ENCODE data around the gene FTL. TPM values are rescaled to one million over a fixed set of nuclear protein-coding genes. Genes with fewer than 3 reads are reported as not detected.

FTL gene
- total and polyA plus RNA-seq, 4 experiments from 2014 or later: 1,304 to 4,474 (median 2,454) TPM

GRCh38 chr19:48994035-48994386, 28.9 kb downstream of the FTL start:
- Mint-ChIP-seq H3K36me3 (peaks cover 4 to 15% of the 10 kb centered on the region in 2 donors), H3K4me1 (peaks cover 23 to 56% (median 31%) of the 10 kb centered on the region in 4 donors), H3K4me3 (peak overlapping the region; percentile 90 to 98 (median 96)), H3K27me3 (no peaks in the 10 kb centered on the region), H3K27ac (peak overlapping the region; percentile 84 to 99 (median 98)), H3K9me3 (no peaks in the 10 kb centered on the region)
- CTCF ChIA-PET (ENCODE audit: partially characterized antibody): interaction anchor here (0.7 to 2.4 kb wide), 37 partner anchors 8 to 782 kb away, joined by 3 to 21 read pairs (median 5); partner anchors contain the start of genes BAX, FTL, LIN7B and NUCB1
- Histone ChIP-seq H3K4me3 (ENCODE audit: low read length in 2 of 2) (peak overlapping the region; percentile 80 to 91), H3K27me3 (ENCODE audit: insufficient read depth, low read length) (no peaks in the 10 kb centered on the region), H3K27ac (ENCODE audit: low read depth, low read length) (peak overlapping the region; percentile 82), H3K36me3 (ENCODE audit: insufficient read depth, low read length) (no peaks in the 10 kb centered on the region), H3K4me1 (ENCODE audit: insufficient read depth, low read length) (peaks cover 30% of the 10 kb centered on the region), H3K9me3 (ENCODE audit: control insufficient read depth in 1 of 2, low read length in 2 of 2) (no peaks in the 10 kb centered on the region)
- POLR2A ChIA-PET (ENCODE audit: partially characterized antibody): interaction anchor here (0.7 to 4.1 kb wide), 25 partner anchors 9 to 819 kb away, joined by 3 to 68 read pairs (median 5); partner anchors contain the start of genes BAX, CA11, CGB7 and FTL
- intact Hi-C loops (cut with micrococcal nuclease): loop anchor here (5.0 to 10.0 kb wide), 2 partner anchors 61 to 357 kb away; partner anchors contain the start of genes CGB7 and DBP
- no peak for DNase-seq

DNA sequence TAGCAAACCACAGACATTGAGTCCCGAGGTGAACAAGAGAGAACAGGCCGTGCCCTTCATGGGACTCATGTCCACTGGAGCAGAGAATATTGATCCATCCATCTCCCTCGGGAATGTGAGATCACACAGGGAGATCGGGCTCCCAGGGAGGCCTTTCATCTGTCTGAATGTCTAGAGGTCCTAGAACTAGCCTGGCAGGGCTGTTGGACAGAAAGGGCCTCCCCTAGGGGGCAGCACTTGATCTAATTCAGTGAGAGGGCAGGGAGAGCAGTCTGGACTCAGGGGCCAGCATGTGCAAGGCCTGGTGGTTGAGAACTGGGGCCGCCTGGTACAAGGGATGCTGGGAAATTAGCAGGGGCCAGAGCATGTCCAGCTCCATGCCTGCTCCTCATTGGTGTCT, 32.9 kb downstream of the FTL start:
- H3K36me3 Mint-ChIP-seq: peaks cover 0 to 14% of the 10 kb centered on the region in 2 donors
- no peaks in the 10 kb centered on the region for H3K9me3 Mint-ChIP-seq
- Histone ChIP-seq H3K4me1 (ENCODE audit: insufficient read depth, low read length) (peaks cover 12% of the 10 kb centered on the region), H3K27ac (ENCODE audit: low read depth, low read length) (no peak overlapping the region), H3K27me3 (ENCODE audit: insufficient read depth, low read length) (no peaks in the 10 kb centered on the region), H3K36me3 (ENCODE audit: insufficient read depth, low read length) (no peaks in the 10 kb centered on the region), H3K4me3 (ENCODE audit: low read length in 2 of 2) (no peak overlapping the region), H3K9me3 (ENCODE audit: control insufficient read depth in 1 of 2, low read length in 2 of 2) (no peaks in the 10 kb centered on the region)
- H3K4me3 Mint-ChIP-seq: no peak overlapping the region
- CTCF ChIA-PET (ENCODE audit: partially characterized antibody): interaction anchor here (0.6 to 3.3 kb wide), 14 partner anchors 11 to 201 kb away, joined by 3 to 24 read pairs (median 4); no protein-coding TSS in a partner anchor
- H3K27me3 Mint-ChIP-seq: no peaks in the 10 kb centered on the region
- H3K27ac Mint-ChIP-seq: peak overlapping the region in 3 of 7 donors; percentile 2 to 57 (median 13)
- intact Hi-C loops (cut with micrococcal nuclease): loop anchor here (2.0 to 10.0 kb wide), 2 partner anchors 57 to 201 kb away; partner anchors contain the start of gene CGB7
- POLR2A ChIA-PET (ENCODE audit: partially characterized antibody): interaction anchor here (1.7 kb wide), 1 partner anchor 20 kb away, joined by 7 read pairs; no protein-coding TSS in a partner anchor
- peaks cover 14 to 40% (median 23%) of the 10 kb centered on the region in 4 donors for H3K4me1 Mint-ChIP-seq
- DNase-seq: peak in 2 of 5 donors; percentile 22 to 43

GRCh38 chr19:48999481-49000325, 34.6 kb downstream of the FTL start:
- Histone ChIP-seq H3K9me3 (ENCODE audit: control insufficient read depth in 1 of 2, low read length in 2 of 2) (no peaks in the 10 kb centered on the region), H3K4me1 (ENCODE audit: insufficient read depth, low read length) (peaks cover 3% of the 10 kb centered on the region), H3K4me3 (ENCODE audit: low read length in 2 of 2) (no peak overlapping the region), H3K27me3 (ENCODE audit: insufficient read depth, low read length) (no peaks in the 10 kb centered on the region), H3K27ac (ENCODE audit: low read depth, low read length) (no peak overlapping the region), H3K36me3 (ENCODE audit: insufficient read depth, low read length) (no peaks in the 10 kb centered on the region)
- POLR2A ChIA-PET (ENCODE audit: partially characterized antibody): interaction anchor here (0.7 to 1.4 kb wide), 4 partner anchors 12 to 98 kb away, joined by 3 to 8 read pairs (median 4); no protein-coding TSS in a partner anchor
- H3K4me1 Mint-ChIP-seq: peaks cover 7 to 24% (median 15%) of the 10 kb centered on the region in 4 donors
- CTCF ChIA-PET (ENCODE audit: partially characterized antibody): interaction anchor here (0.8 to 3.6 kb wide), 20 partner anchors 8 to 204 kb away, joined by 3 to 24 read pairs (median 4); no protein-coding TSS in a partner anchor
- peak overlapping the region in 1 of 8 donors; percentile 8 for H3K4me3 Mint-ChIP-seq
- H3K9me3 Mint-ChIP-seq: no peaks in the 10 kb centered on the region
- H3K27ac Mint-ChIP-seq: peak overlapping the region in 1 of 7 donors; percentile 46
- peak; percentile 64 to 76 (median 69) for DNase-seq
- intact Hi-C loops (cut with micrococcal nuclease): loop anchor here (2.0 to 10.0 kb wide), 2 partner anchors 55 to 199 kb away; partner anchors contain the start of gene CGB7
- no peaks in the 10 kb centered on the region for H3K27me3 Mint-ChIP-seq
- peaks cover 7 to 16% of the 10 kb centered on the region in 2 donors for H3K36me3 Mint-ChIP-seq

DNA sequence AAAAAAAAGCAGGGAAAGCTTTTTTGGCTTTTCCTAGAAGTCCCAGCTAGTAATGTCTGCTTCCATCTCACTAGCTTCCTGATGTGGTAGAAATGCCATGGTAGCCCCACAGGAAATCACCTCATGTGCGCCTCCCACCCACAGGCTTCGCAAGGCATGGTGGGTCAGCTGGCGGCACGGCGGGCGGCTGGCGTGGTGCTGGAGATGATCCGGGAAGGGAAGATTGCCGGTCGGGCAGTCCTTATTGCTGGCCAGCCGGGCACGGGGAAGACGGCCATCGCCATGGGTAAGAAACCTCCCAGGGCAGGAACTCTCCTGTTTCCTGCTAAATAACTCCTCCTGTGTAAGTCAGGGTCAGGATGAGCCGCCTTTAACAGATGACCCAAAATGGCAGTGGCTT, 39.0 kb downstream of the FTL start:
- Histone ChIP-seq H3K4me1 (ENCODE audit: insufficient read depth, low read length) (no peaks in the 10 kb centered on the region), H3K36me3 (ENCODE audit: insufficient read depth, low read length) (peaks cover 11% of the 10 kb centered on the region), H3K27ac (ENCODE audit: low read depth, low read length) (no peak overlapping the region), H3K9me3 (ENCODE audit: control insufficient read depth in 1 of 2, low read length in 2 of 2) (no peaks in the 10 kb centered on the region), H3K4me3 (ENCODE audit: low read length in 2 of 2) (no peak overlapping the region), H3K27me3 (ENCODE audit: insufficient read depth, low read length) (no peaks in the 10 kb centered on the region)
- DNase-seq: no peak
- Mint-ChIP-seq H3K36me3 (peaks cover 10 to 33% of the 10 kb centered on the region in 2 donors), H3K27me3 (no peaks in the 10 kb centered on the region), H3K9me3 (no peaks in the 10 kb centered on the region), H3K27ac (no peak overlapping the region), H3K4me1 (peaks cover 3 to 8% (median 7%) of the 10 kb centered on the region in 4 donors), H3K4me3 (no peak overlapping the region)
- ChIA-PET CTCF (ENCODE audit: partially characterized antibody) (interaction anchor here (0.9 to 1.2 kb wide), 2 partner anchors 11 to 14 kb away, joined by 4 to 5 read pairs; partner anchors contain the start of genes GYS1 and RUVBL2), POLR2A (ENCODE audit: partially characterized antibody) (interaction anchor here (0.7 kb wide), 1 partner anchor 10 kb away, joined by 4 read pairs; no protein-coding TSS in a partner anchor)
- intact Hi-C loops (cut with micrococcal nuclease): no loop called here

GRCh38 chr19:49004964-49005614, 40.0 kb downstream of the FTL start:
- Histone ChIP-seq H3K27me3 (ENCODE audit: insufficient read depth, low read length) (no peaks in the 10 kb centered on the region), H3K27ac (ENCODE audit: low read depth, low read length) (no peak overlapping the region), H3K36me3 (ENCODE audit: insufficient read depth, low read length) (peaks cover 11% of the 10 kb centered on the region), H3K4me3 (ENCODE audit: low read length in 2 of 2) (no peak overlapping the region), H3K4me1 (ENCODE audit: insufficient read depth, low read length) (no peaks in the 10 kb centered on the region), H3K9me3 (ENCODE audit: control insufficient read depth in 1 of 2, low read length in 2 of 2) (no peaks in the 10 kb centered on the region)
- Mint-ChIP-seq H3K4me1 (peaks cover 0 to under 1% (median 0%) of the 10 kb centered on the region in 4 donors), H3K27ac (no peak overlapping the region), H3K36me3 (peaks cover 12 to 34% of the 10 kb centered on the region in 2 donors), H3K27me3 (no peaks in the 10 kb centered on the region), H3K9me3 (no peaks in the 10 kb centered on the region), H3K4me3 (no peak overlapping the region)
- ChIA-PET POLR2A (ENCODE audit: partially characterized antibody) (no interaction called here), CTCF (ENCODE audit: partially characterized antibody) (no interaction called here)
- intact Hi-C loops (cut with micrococcal nuclease): no loop called here
- DNase-seq: no peak

- Histone ChIP-seq H3K4me1 (ENCODE audit: insufficient read depth, low read length) (no peaks in the 10 kb centered on the region), H3K4me3 (ENCODE audit: low read length in 2 of 2) (no peak overlapping the region), H3K27me3 (ENCODE audit: insufficient read depth, low read length) (no peaks in the 10 kb centered on the region), H3K27ac (ENCODE audit: low read depth, low read length) (no peak overlapping the region), H3K36me3 (ENCODE audit: insufficient read depth, low read length) (peaks cover 17% of the 10 kb centered on the region), H3K9me3 (ENCODE audit: control insufficient read depth in 1 of 2, low read length in 2 of 2) (no peaks in the 10 kb centered on the region)
- no peak overlapping the region for H3K4me3 Mint-ChIP-seq
- intact Hi-C loops (cut with micrococcal nuclease): no loop called here
- no peaks in the 10 kb centered on the region for H3K9me3 Mint-ChIP-seq
- POLR2A ChIA-PET (ENCODE audit: partially characterized antibody): no interaction called here
- H3K4me1 Mint-ChIP-seq: no peaks in the 10 kb centered on the region
- no peaks in the 10 kb centered on the region for H3K27me3 Mint-ChIP-seq
- no peak overlapping the region for H3K27ac Mint-ChIP-seq
- peaks cover 21 to 43% of the 10 kb centered on the region in 2 donors for H3K36me3 Mint-ChIP-seq
- CTCF ChIA-PET (ENCODE audit: partially characterized antibody): no interaction called here
- DNase-seq: no peak
Measured at GRCh38 chr19:49006905-49007304, 41.8 kb downstream of the FTL start.
